K562 (cell line): Measurements from ENCODE around the gene GLT8D2. TPM values are rescaled to one million over a fixed set of nuclear protein-coding genes. Genes with fewer than 3 reads are reported as not detected.

Experiments
- ATAC-seq: fragments of 200-7000 bp; cut with Tn5 transposase; 3 replicates; pipeline ENCODE4 v1.9.1; 2020; ENCODE audit warnings: moderate library complexity
- BruUV-seq: library from RNA; stranded (reverse); fragments of 400-500 nt; replicated peaks from 2 replicates; lab custom pipeline; 2021; lab: Mats Ljungman, UMichigan
- CTCF ChIA-PET: fragments of 300-600 bp; formaldehyde crosslinking; extraction: SDS; loops from one replicate; lab custom pipeline; 2021; ENCODE audit warnings: low intra/inter-chr PET ratio; lab: Yijun Ruan, JAX
- POLR2A ChIA-PET: fragments of 300-600, 350-650 bp; sonication (Branson Sonifier 250); formaldehyde crosslinking; extraction: SDS; loops from one replicate; lab custom pipeline; 2021; ENCODE audit warnings: antibody characterized with exemption, inconsistent platforms; lab: Yijun Ruan, JAX
- DNase-seq, 4 experiments: peaks; one replicate each; pipeline versions ENCODE4 v3.0.0 to v3.0.0-alpha.2; 2011 to 2018; ENCODE audit warnings: low spot score in 3 of 4, mixed read lengths in 3 of 4; ENCODE audit errors: extremely low read depth in 1 of 4
- FAIRE-seq: peaks from 2 replicates; lab custom pipeline; 2011; peaks lifted over from hg19 to GRCh38; lab: Jason Lieb, UNC
- H2AFZ ChIP-seq: 2 replicates; pipeline ENCODE4 v1.6.0; 2011; ENCODE audit warnings: low read depth, low read length, control low read depth, inconsistent platforms
- H3K27ac ChIP-seq: fragments of 200-600 bp; 3 replicates; pipeline ENCODE4 v1.8.0; 2011; ENCODE audit warnings: low read depth, mild to moderate bottlenecking, control low read depth, inconsistent platforms, low read length, moderate library complexity, mixed read lengths; ENCODE audit errors: extremely low read depth
- H3K27me3 ChIP-seq, 2 experiments: fragments of 300-600 bp in 1 of 2; 2 replicates in 1 of 2; 3 replicates in 1 of 2; pipeline versions ENCODE4 v1.6.0 to v1.8.0; 2011; ENCODE audit warnings: inconsistent platforms in 2 of 2, low read length in 2 of 2, mild to moderate bottlenecking in 1 of 2, mixed read lengths in 1 of 2, moderate library complexity in 1 of 2; ENCODE audit not compliant: control insufficient read depth in 2 of 2, insufficient read depth in 2 of 2
- H3K36me3 ChIP-seq: fragments of 300-600 bp; 3 replicates; pipeline ENCODE4 v1.8.0; 2011; ENCODE audit warnings: mild to moderate bottlenecking, low read length, inconsistent platforms; ENCODE audit not compliant: control insufficient read depth, insufficient read depth
- H3K4me1 ChIP-seq, 2 experiments: fragments of 200-600 bp in 1 of 2; replicated peaks in 1 of 2; 2 replicates in 1 of 2; 3 replicates in 1 of 2; pipeline versions ENCODE4 v1.5.1 to v1.8.0; 2011; ENCODE audit warnings: inconsistent platforms in 2 of 2, low read length in 2 of 2, mild to moderate bottlenecking in 1 of 2, mixed read lengths in 1 of 2, moderate library complexity in 1 of 2; ENCODE audit not compliant: control insufficient read depth in 2 of 2, insufficient read depth in 2 of 2
- H3K4me2 ChIP-seq: 2 replicates; pipeline ENCODE4 v1.6.1; 2011; ENCODE audit warnings: low read length, control low read depth, inconsistent platforms, mixed read lengths; ENCODE audit not compliant: insufficient read depth
- H3K4me3 ChIP-seq: fragments of 200-600 bp; sonication (generic), shearing (Covaris generic); 2 replicates; pipeline ENCODE4 v1.5.1; 2016; ENCODE audit warnings: control low read depth, inconsistent platforms
- H3K79me2 ChIP-seq: fragments of 200-600 bp; 3 replicates; pipeline ENCODE4 v1.8.0; 2011; ENCODE audit warnings: low read length, inconsistent platforms; ENCODE audit not compliant: control insufficient read depth, insufficient read depth
- H3K9ac ChIP-seq, 2 experiments: 2 replicates each; pipeline versions ENCODE4 v1.6.0 to v1.6.1; 2011; ENCODE audit warnings: low read depth in 2 of 2, low read length in 2 of 2, control low read depth in 1 of 2, inconsistent platforms in 1 of 2, mild to moderate bottlenecking in 1 of 2, mixed read lengths in 1 of 2; ENCODE audit not compliant: insufficient read depth in 1 of 2
- H3K9me1 ChIP-seq: one replicate; pipeline ENCODE4 v1.6.0; 2011; ENCODE audit warnings: inconsistent platforms, mild to moderate bottlenecking, low read length, moderate library complexity; ENCODE audit not compliant: control insufficient read depth, insufficient read depth
- H3K9me3 ChIP-seq: replicated peaks from 2 replicates; pipeline ENCODE4 v1.5.1; 2011; ENCODE audit warnings: low read depth, low read length, inconsistent platforms; ENCODE audit not compliant: control insufficient read depth, insufficient read depth
- H4K20me1 ChIP-seq: replicated peaks from 2 replicates; pipeline ENCODE4 v1.6.1; 2011; ENCODE audit warnings: low read length, inconsistent platforms, mixed read lengths; ENCODE audit not compliant: control insufficient read depth, insufficient read depth
- AFF4 ChIP-seq: sonication (generic); formaldehyde crosslinking; IDR thresholded peaks from 2 replicates; pipeline ENCODE4 v1.8.0; 2023; ENCODE audit warnings: mild to moderate bottlenecking, missing genetic modification reagents
- CBX1 ChIP-seq: sonication (generic); IDR thresholded peaks from 2 replicates; pipeline ENCODE4 v1.6.1; 2016; ENCODE audit warnings: antibody characterized with exemption, low read depth, mild to moderate bottlenecking
- CREB3 ChIP-seq: fragments of 450-650 bp; conservative IDR thresholded peaks from 2 replicates; pipeline ENCODE4 v1.6.1; 2016; ENCODE audit warnings: missing genetic modification characterization, low read depth, mild to moderate bottlenecking, missing compliant biosample characterization, moderate library complexity
- EP400 ChIP-seq: fragments of 450-650 bp; IDR thresholded peaks from 2 replicates; pipeline ENCODE4 v1.6.1; 2017; ENCODE audit warnings: antibody characterized with exemption, mild to moderate bottlenecking, moderate library complexity
- HNRNPK ChIP-seq: fragments of 200-400 bp; formaldehyde crosslinking; IDR thresholded peaks from one replicate; pipeline ENCODE4 v1.6.1; 2018; ENCODE audit warnings: mild to moderate bottlenecking, low read depth, low read length; ENCODE audit not compliant: poor library complexity, severe bottlenecking
- NFE2L1 ChIP-seq: fragments of 450-650 bp; IDR thresholded peaks from 2 replicates; pipeline ENCODE4 v1.6.1; 2016; ENCODE audit warnings: missing genetic modification characterization, low read depth, mild to moderate bottlenecking, missing compliant biosample characterization, moderate library complexity, borderline replicate concordance
- PTBP1 ChIP-seq: fragments of 200-400 bp; formaldehyde crosslinking; IDR thresholded peaks from 2 replicates; pipeline ENCODE4 v1.6.1; 2017; ENCODE audit warnings: low read depth, low read length
- SP1 ChIP-seq: sonication (generic); formaldehyde crosslinking; IDR thresholded peaks from 2 replicates; pipeline ENCODE4 v1.8.1; 2022; ENCODE audit warnings: mild to moderate bottlenecking, missing genetic modification reagents
- XRCC4 ChIP-seq: IDR thresholded peaks from one replicate; pipeline ENCODE4 v1.6.1; 2011; ENCODE audit not compliant: insufficient read depth, insufficient read length; ENCODE audit errors: extremely low read depth
- ZFP1 ChIP-seq: fragments of 450-650 bp; formaldehyde crosslinking; IDR thresholded peaks from 2 replicates; pipeline ENCODE4 v1.4.0; 2020; ENCODE audit warnings: mild to moderate bottlenecking, mixed read lengths
- ZNF586 ChIP-seq: fragments of 450-650 bp; formaldehyde crosslinking; conservative IDR thresholded peaks from 2 replicates; pipeline ENCODE4 v1.4.0; 2020; ENCODE audit warnings: mild to moderate bottlenecking, moderate library complexity
- whole genome bisulfite sequencing: fragments of 100-300 bp; shearing (Covaris generic); methylation state at CpG from one replicate; pipeline ENCODE4 v1.1.6; 2016; ENCODE audit warnings: low coverage, mixed read lengths; ENCODE audit not compliant: insufficient coverage; ENCODE audit errors: missing lambda C conversion rate; 5-methylcytosine and 5-hydroxymethylcytosine counted together
- in situ Hi-C: fragments of 300-500 bp; cut with MboI; formaldehyde crosslinking; loops from 4 replicates; pipeline ENCODE4 v1.15.0; 2018; ENCODE audit warnings: inconsistent platforms, mixed read lengths
- intact Hi-C: fragments of 100-400 bp; cut with micrococcal nuclease; formaldehyde crosslinking; loops from 2 replicates; pipeline ENCODE4 v1.14.2; 2022
- polyA plus RNA-seq, 8 experiments: library from polyadenylated mRNA; depleted of rRNA in 4 of 8; stranded (reverse) in 5 of 8; unstranded in 3 of 8; fragments of >200 nt; fragmentation: Nextera tagmentation in 2 of 8; fragmentation: Illumina TruSeq in 1 of 8; extraction: Ambion mirVana in 2 of 8; extraction: Trizol in 1 of 8; gene quantifications; 2 replicates each; pipeline versions ENCODE4 v1.2.1 to v1.2.3, GENCODE V29; 2011 to 2014; ENCODE audit warnings: inconsistent platforms in 1 of 8, missing spikeins in 1 of 8
- total RNA-seq, 7 experiments: library from RNA; depleted of rRNA in 6 of 7; stranded (reverse); fragments of >200 nt in 6 of 7; fragmentation: Illumina TruSeq in 2 of 7; extraction: Trizol in 2 of 7; gene quantifications; 2 replicates each; pipeline versions ENCODE4 v1.2.1 to v1.2.3, GENCODE V29; 2011 to 2021; ENCODE audit warnings: low replicate concordance in 1 of 7
- TF ChIP-seq, protein P1 (sequence below): fragments of 250-450 bp; sonication (Bioruptor Pico); IDR thresholded peaks from 2 replicates; pipeline ENCODE4 v1.8.0; 2022; ENCODE audit warnings: inconsistent platforms, mild to moderate bottlenecking, moderate library complexity, borderline replicate concordance
- TF ChIP-seq, protein P2 (sequence below): fragments of 450-650 bp; IDR thresholded peaks from 2 replicates; pipeline ENCODE4 v1.6.1; 2016

Gene GLT8D2
- total and polyA plus RNA-seq, 9 of the 15 experiments (the other 6 are each of a cell fraction or from before 2014, with no cell fraction given): 0.18 to 0.27 (median 0.18) TPM; not detected in 6

GRCh38 chr12:104090685-104091084 is 40.7 kb upstream of the GLT8D2 start (continued):
- no peak for TF ChIP-seq XRCC4
- TF ChIP-seq CBX1: no peak

DNA sequence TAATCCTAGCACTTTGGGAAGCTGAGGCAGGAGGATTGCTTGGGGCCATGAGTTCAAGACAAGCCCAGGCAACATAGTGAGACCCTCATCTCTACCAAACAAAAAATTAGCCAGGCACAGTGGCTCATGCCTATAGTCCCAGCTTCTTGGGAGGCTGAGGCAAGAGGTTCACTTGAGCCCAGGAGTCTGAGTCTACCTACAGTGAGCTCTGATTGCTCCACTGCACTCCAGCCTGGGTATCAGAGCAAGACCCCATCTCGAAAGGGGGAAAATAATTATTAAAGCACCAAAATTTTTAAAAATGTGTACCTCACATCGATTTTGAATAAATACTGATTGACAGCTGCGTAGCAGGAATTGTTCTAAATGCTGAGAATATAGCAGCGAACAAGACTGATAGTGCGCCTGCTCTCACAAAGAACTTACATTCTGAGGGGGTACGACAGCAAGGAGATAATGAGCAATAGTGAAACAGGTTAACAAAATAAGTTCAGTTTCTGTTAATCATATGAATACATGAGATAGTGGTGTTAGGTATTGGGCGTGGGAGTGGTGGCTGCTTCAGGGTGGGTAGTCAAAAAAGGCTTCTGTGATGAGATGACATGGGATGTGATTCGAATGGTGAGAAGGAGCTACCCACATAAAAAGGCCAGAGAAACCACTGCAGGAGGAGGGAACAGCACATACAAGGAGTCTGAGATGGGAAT is 33.9 kb upstream of the GLT8D2 start:
- H3K79me2 ChIP-seq: no peaks in the 10 kb centered on the region
- FAIRE-seq (no peak), DNase-seq (no peak), ATAC-seq (no peak)
- no peak overlapping the region for H3K4me2 ChIP-seq
- peaks cover 20% of the 10 kb centered on the region; the same call in 2 of the 3 replicates for H3K36me3 ChIP-seq
- H3K27me3 ChIP-seq: no peaks in the 10 kb centered on the region
- no TSS peak for BruUV-seq
- no peaks in the 10 kb centered on the region for H4K20me1 ChIP-seq
- H3K4me3 ChIP-seq: no peak overlapping the region
- intact Hi-C loops: no loop called here
- in situ Hi-C loops: no loop called here
- no peaks in the 10 kb centered on the region for H3K4me1 ChIP-seq
- ChIA-PET CTCF (no interaction called here), POLR2A (interaction anchor here (0.7 to 1.5 kb wide), 3 partner anchors 9 to 16 kb away, joined by 3 to 4 read pairs (median 4); no protein-coding TSS in a partner anchor)
- 72% methylated on average over 8 of the region's 8 CpGs for WGBS
- H3K9me1 ChIP-seq: no peaks in the 10 kb centered on the region
- H3K9me3 ChIP-seq: no peaks in the 10 kb centered on the region
- H2AFZ ChIP-seq: no peak overlapping the region
- no peak overlapping the region for H3K9ac ChIP-seq
- H3K27ac ChIP-seq: no peak overlapping the region
- TF ChIP-seq AFF4 (CRISPR knock-in tag): no peak
- no peak for TF ChIP-seq CREB3 (tag)
- TF ChIP-seq PTBP1: no peak
- TF ChIP-seq ZFP1 (CRISPR knock-in tag): no peak
- no peak for TF ChIP-seq EP400
- TF ChIP-seq NFE2L1 (tag): no peak
- TF ChIP-seq HNRNPK: no peak
- no peak for TF ChIP-seq ZNF586 (CRISPR knock-in tag)
- TF ChIP-seq SP1 (CRISPR knock-in tag): no peak
- TF ChIP-seq, protein P1, sequence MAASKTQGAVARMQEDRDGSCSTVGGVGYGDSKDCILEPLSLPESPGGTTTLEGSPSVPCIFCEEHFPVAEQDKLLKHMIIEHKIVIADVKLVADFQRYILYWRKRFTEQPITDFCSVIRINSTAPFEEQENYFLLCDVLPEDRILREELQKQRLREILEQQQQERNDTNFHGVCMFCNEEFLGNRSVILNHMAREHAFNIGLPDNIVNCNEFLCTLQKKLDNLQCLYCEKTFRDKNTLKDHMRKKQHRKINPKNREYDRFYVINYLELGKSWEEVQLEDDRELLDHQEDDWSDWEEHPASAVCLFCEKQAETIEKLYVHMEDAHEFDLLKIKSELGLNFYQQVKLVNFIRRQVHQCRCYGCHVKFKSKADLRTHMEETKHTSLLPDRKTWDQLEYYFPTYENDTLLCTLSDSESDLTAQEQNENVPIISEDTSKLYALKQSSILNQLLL (CRISPR knock-in tag): no peak
- TF ChIP-seq, protein P2, sequence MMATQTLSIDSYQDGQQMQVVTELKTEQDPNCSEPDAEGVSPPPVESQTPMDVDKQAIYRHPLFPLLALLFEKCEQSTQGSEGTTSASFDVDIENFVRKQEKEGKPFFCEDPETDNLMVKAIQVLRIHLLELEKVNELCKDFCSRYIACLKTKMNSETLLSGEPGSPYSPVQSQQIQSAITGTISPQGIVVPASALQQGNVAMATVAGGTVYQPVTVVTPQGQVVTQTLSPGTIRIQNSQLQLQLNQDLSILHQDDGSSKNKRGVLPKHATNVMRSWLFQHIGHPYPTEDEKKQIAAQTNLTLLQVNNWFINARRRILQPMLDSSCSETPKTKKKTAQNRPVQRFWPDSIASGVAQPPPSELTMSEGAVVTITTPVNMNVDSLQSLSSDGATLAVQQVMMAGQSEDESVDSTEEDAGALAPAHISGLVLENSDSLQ: no peak
